IMR-90 (cell line): ENCODE results near the gene SIPA1L3. TPM values are rescaled to one million over a fixed set of nuclear protein-coding genes. Genes with fewer than 3 reads are reported as not detected.
A peak's percentile ranks its signal among the peaks of the same experiment; 100 is the strongest.

Source experiments
- ATAC-seq: fragments of 200-7000 bp; cut with Tn5 transposase; 2 replicates; pipeline ENCODE4 v1.9.1; 2020; ENCODE audit warnings: low read depth, mild to moderate bottlenecking, moderate library complexity
- BruUV-seq: library from RNA; stranded (reverse); fragments of 400-500 nt; replicated peaks from 2 replicates; lab custom pipeline; 2021; lab: Mats Ljungman, UMichigan
- CTCF ChIA-PET: fragments of 300-600 bp; formaldehyde crosslinking; extraction: SDS; loops from one replicate; lab custom pipeline; 2021; ENCODE audit warnings: antibody characterized with exemption; lab: Yijun Ruan, JAX
- POLR2A ChIA-PET: fragments of 300-600 bp; sonication (Branson Sonifier 250); formaldehyde crosslinking; loops from one replicate; lab custom pipeline; 2022; ENCODE audit warnings: antibody characterized with exemption; ENCODE audit not compliant: unreplicated experiment; lab: Charles Lee
- DNase-seq: peaks from one replicate; pipeline ENCODE4 v3.0.0; 2013
- H2AFZ ChIP-seq: replicated peaks from 2 replicates; pipeline ENCODE3; 2013; ENCODE audit warnings: low read length, mild to moderate bottlenecking; ENCODE audit not compliant: poor library complexity
- H2AK5ac ChIP-seq: 2 replicates; pipeline ENCODE4 v1.6.1; 2013; ENCODE audit warnings: low read depth, low read length, inconsistent platforms
- H2AK9ac ChIP-seq: replicated peaks from 2 replicates; pipeline ENCODE3; 2013; ENCODE audit warnings: mild to moderate bottlenecking, low read depth, low read length, moderate library complexity; ENCODE audit not compliant: poor library complexity
- H2BK120ac ChIP-seq: 2 replicates; pipeline ENCODE4 v1.6.1; 2013; ENCODE audit warnings: low read depth, low read length, inconsistent platforms
- H2BK15ac ChIP-seq: 3 replicates; pipeline ENCODE4 v1.6.1; 2013; ENCODE audit warnings: low read depth, low read length, inconsistent platforms
- H2BK20ac ChIP-seq: 2 replicates; pipeline ENCODE4 v1.6.1; 2013; ENCODE audit warnings: low read depth, mild to moderate bottlenecking, inconsistent platforms, low read length, moderate library complexity
- H2BK5ac ChIP-seq: 2 replicates; pipeline ENCODE4 v1.6.1; 2013; ENCODE audit warnings: mild to moderate bottlenecking, low read depth, low read length, inconsistent platforms; ENCODE audit not compliant: poor library complexity, severe bottlenecking
- H3K14ac ChIP-seq: replicated peaks from 2 replicates; pipeline ENCODE4 v1.6.1; 2013; ENCODE audit warnings: low read depth, low read length, inconsistent platforms
- H3K18ac ChIP-seq: 2 replicates; pipeline ENCODE4 v1.6.1; 2013; ENCODE audit warnings: low read depth, low read length, control low read depth
- H3K23ac ChIP-seq: 2 replicates; pipeline ENCODE4 v1.6.1; 2013; ENCODE audit warnings: low read depth, low read length, inconsistent platforms
- H3K27ac ChIP-seq: 2 replicates; pipeline ENCODE4 v1.5.1; 2013; ENCODE audit warnings: mild to moderate bottlenecking, control low read depth, low read length; ENCODE audit not compliant: insufficient read depth
- H3K27me3 ChIP-seq: 2 replicates; pipeline ENCODE4 v1.6.1; 2013; ENCODE audit warnings: low read length; ENCODE audit not compliant: control insufficient read depth, insufficient read depth
- H3K36me3 ChIP-seq: 2 replicates; pipeline ENCODE4 v1.6.1; 2013; ENCODE audit warnings: low read length, mixed read lengths; ENCODE audit not compliant: control insufficient read depth, insufficient read depth
- H3K4ac ChIP-seq: 2 replicates; pipeline ENCODE4 v1.6.1; 2013; ENCODE audit warnings: low read depth, low read length, inconsistent platforms
- H3K4me1 ChIP-seq: 2 replicates; pipeline ENCODE4 v1.6.1; 2013; ENCODE audit warnings: low read length, mixed read lengths; ENCODE audit not compliant: control insufficient read depth, insufficient read depth
- H3K4me2 ChIP-seq: 2 replicates; pipeline ENCODE4 v1.6.1; 2013; ENCODE audit warnings: low read depth, mild to moderate bottlenecking, control low read depth, low read length, moderate library complexity
- H3K4me3 ChIP-seq: 2 replicates; pipeline ENCODE4 v1.5.1; 2013; ENCODE audit warnings: low read depth, mild to moderate bottlenecking, control low read depth, low read length, moderate library complexity; ENCODE audit not compliant: insufficient read depth
- H3K56ac ChIP-seq: 2 replicates; pipeline ENCODE4 v1.6.1; 2013; ENCODE audit warnings: low read length, inconsistent platforms; ENCODE audit not compliant: insufficient read depth; ENCODE audit errors: extremely low read depth
- H3K79me1 ChIP-seq, 2 experiments: 2 replicates each; pipeline ENCODE4 v1.6.1; 2013; ENCODE audit warnings: low read length in 2 of 2, inconsistent platforms in 1 of 2, low read depth in 1 of 2
- H3K9ac ChIP-seq: 2 replicates; pipeline ENCODE4 v1.6.1; 2013; ENCODE audit warnings: low read depth, low read length, control low read depth
- H3K9me1 ChIP-seq: 2 replicates; pipeline ENCODE4 v1.6.1; 2013; ENCODE audit warnings: low read length, inconsistent platforms; ENCODE audit not compliant: insufficient read depth
- H3K9me3 ChIP-seq: 2 replicates; pipeline ENCODE4 v1.6.1; 2013; ENCODE audit warnings: low read length; ENCODE audit not compliant: control insufficient read depth, insufficient read depth
- H4K20me1 ChIP-seq: 2 replicates; pipeline ENCODE4 v1.6.1; 2013; ENCODE audit warnings: low read length, inconsistent platforms; ENCODE audit not compliant: insufficient read depth
- H4K5ac ChIP-seq: 2 replicates; pipeline ENCODE4 v1.6.1; 2013; ENCODE audit warnings: mild to moderate bottlenecking, low read depth, low read length, control low read depth
- H4K8ac ChIP-seq, 2 experiments: 2 replicates each; pipeline ENCODE4 v1.6.1; 2013; ENCODE audit warnings: low read depth in 2 of 2, low read length in 2 of 2, control low read depth in 1 of 2, inconsistent platforms in 1 of 2
- H4K91ac ChIP-seq: 2 replicates; pipeline ENCODE4 v1.6.1; 2013; ENCODE audit warnings: low read depth, low read length, inconsistent platforms; ENCODE audit not compliant: insufficient read depth
- CEBPB ChIP-seq: IDR thresholded peaks from 2 replicates; pipeline ENCODE4 v1.6.1; 2012; ENCODE audit warnings: low read depth, low read length, improper control_type of control experiment
- ELK1 ChIP-seq: fragments of 150-350 bp; IDR thresholded peaks from 2 replicates; pipeline ENCODE4 v1.6.1; 2016; ENCODE audit warnings: low read depth, mild to moderate bottlenecking, low read length, moderate library complexity, borderline replicate concordance
- FOS ChIP-seq: fragments of 150-350 bp; IDR thresholded peaks from 2 replicates; pipeline ENCODE4 v1.6.1; 2016; ENCODE audit warnings: low read depth, low read length
- MAZ ChIP-seq: IDR thresholded peaks from 2 replicates; pipeline ENCODE4 v1.6.1; 2012; ENCODE audit warnings: low read depth, mild to moderate bottlenecking, low read length, improper control_type of control experiment, moderate library complexity, borderline replicate concordance
- MXI1 ChIP-seq: IDR thresholded peaks from 2 replicates; pipeline ENCODE4 v1.6.1; 2012; ENCODE audit warnings: low read depth, mild to moderate bottlenecking, low read length, moderate library complexity, borderline replicate concordance
- POLR2A ChIP-seq: IDR thresholded peaks from 2 replicates; pipeline ENCODE4 v1.6.1; 2012; ENCODE audit warnings: mild to moderate bottlenecking, low read depth, low read length
- RAD21 ChIP-seq: IDR thresholded peaks from 2 replicates; pipeline ENCODE4 v1.6.1; 2012; ENCODE audit warnings: low read length, improper control_type of control experiment
- RCOR1 ChIP-seq: IDR thresholded peaks from 2 replicates; pipeline ENCODE4 v1.6.1; 2012; ENCODE audit warnings: mild to moderate bottlenecking, low read length, improper control_type of control experiment; ENCODE audit not compliant: insufficient replicate concordance
- RFX5 ChIP-seq: IDR thresholded peaks from 2 replicates; pipeline ENCODE4 v1.8.0; 2012; ENCODE audit warnings: low read depth, mild to moderate bottlenecking, low read length, moderate library complexity
- SMC3 ChIP-seq: fragments of 150-350 bp; IDR thresholded peaks from 2 replicates; pipeline ENCODE4 v1.6.1; 2016; ENCODE audit warnings: low read depth, mild to moderate bottlenecking, antibody characterized with exemption, low read length, moderate library complexity
- WGBS, 2 experiments: methylation state at CpG; one replicate each; pipeline versions ENCODE4 v1.1.5 to v1.1.7; 2013; ENCODE audit warnings: missing lambda C conversion rate in 2 of 2; ENCODE audit not compliant: insufficient read length in 1 of 2; ENCODE audit errors: extremely low coverage in 2 of 2; 5-methylcytosine and 5-hydroxymethylcytosine counted together
- dilution Hi-C: fragments of 300-500 bp; cut with HindIII; formaldehyde crosslinking; loops from one replicate; pipeline ENCODE4 v1.14.3; 2018; ENCODE audit warnings: low sequenced_read_pairs; ENCODE audit not compliant: unreplicated experiment
- in situ Hi-C: fragments of 300-500 bp; cut with MboI; formaldehyde crosslinking; loops from 3 replicates; pipeline ENCODE4 v1.14.3; 2019; ENCODE audit warnings: low sequenced_read_pairs, inconsistent platforms, mixed read lengths
- intact Hi-C: fragments of 100-400 bp; cut with micrococcal nuclease; formaldehyde crosslinking; loops from 2 replicates; pipeline ENCODE4 v1.10.0; 2022
- polyA plus RNA-seq, 3 experiments: library from polyadenylated mRNA; depleted of rRNA; stranded (reverse); fragments of >200 nt; gene quantifications; 2 replicates each; pipeline ENCODE4 v1.2.3, GENCODE V29; 2012; ENCODE audit warnings: low replicate concordance in 1 of 3
- total RNA-seq: library from RNA; depleted of rRNA; stranded (reverse); fragments of >200 nt; gene quantifications from 2 replicates; pipeline ENCODE4 v1.2.3, GENCODE V29; 2012
- TF ChIP-seq, protein P1 (sequence below): fragments of 150-350 bp; IDR thresholded peaks from 2 replicates; pipeline ENCODE4 v1.6.1; 2017; ENCODE audit warnings: mild to moderate bottlenecking, antibody characterized with exemption, low read length, low read depth

SIPA1L3 gene
- total and polyA plus RNA-seq, 2 of the 4 experiments (the other 2 are of a cell fraction): 4.1 to 9.4 TPM

GRCh38 chr19:38227287-38228004, 320.4 kb downstream of the SIPA1L3 start (continued):
- no peak for TF ChIP-seq ELK1

GRCh38 chr19:38228005-38228377, 321.0 kb downstream of the SIPA1L3 start:
- in situ Hi-C loops (loop anchor here (25.0 kb wide), 1 partner anchor 409 kb away; the partner anchor contains the start of gene ACTN4), intact Hi-C loops (no loop called here), dilution Hi-C loops (no loop called here)
- Histone ChIP-seq H3K9ac (no peak overlapping the region), H3K27me3 (peaks cover 3% of the 10 kb centered on the region; the same call in 1 of the 2 replicates), H3K9me3 (no peaks in the 10 kb centered on the region), H3K56ac (no peak overlapping the region), H4K8ac (no peak overlapping the region), H2BK15ac (no peak overlapping the region), H4K5ac (no peak overlapping the region), H3K4me2 (no peak overlapping the region), H3K27ac (no peak overlapping the region), H3K14ac (no peak overlapping the region), H3K18ac (no peak overlapping the region), H2AK9ac (no peak overlapping the region), H3K4me3 (no peak overlapping the region), H3K4ac (no peak overlapping the region), H4K91ac (no peak overlapping the region), H2AK5ac (no peak overlapping the region), H3K4me1 (peaks cover 3% of the 10 kb centered on the region; the same call in 1 of the 2 replicates), H4K20me1 (no peaks in the 10 kb centered on the region; the same call in 1 of the 2 replicates), H2BK120ac (no peak overlapping the region), H3K23ac (no peak overlapping the region), H2BK20ac (no peak overlapping the region), H3K9me1 (peaks cover 14% of the 10 kb centered on the region), H3K36me3 (no peaks in the 10 kb centered on the region), H2AFZ (peak overlapping the region; percentile 14), H2BK5ac (no peak overlapping the region), H3K79me1 (peaks cover 6 to 21% of the 10 kb centered on the region in 2 experiments)
- no peak for ATAC-seq
- TF ChIP-seq MXI1: no peak
- no peak for TF ChIP-seq ELK1
- TF ChIP-seq SMC3: no peak
- no peak for TF ChIP-seq RAD21
- TF ChIP-seq FOS: no peak
- TF ChIP-seq CEBPB: no peak
- TF ChIP-seq RFX5: no peak
- no peak for TF ChIP-seq POLR2A
- TF ChIP-seq RCOR1: no peak
- TF ChIP-seq, protein P1, sequence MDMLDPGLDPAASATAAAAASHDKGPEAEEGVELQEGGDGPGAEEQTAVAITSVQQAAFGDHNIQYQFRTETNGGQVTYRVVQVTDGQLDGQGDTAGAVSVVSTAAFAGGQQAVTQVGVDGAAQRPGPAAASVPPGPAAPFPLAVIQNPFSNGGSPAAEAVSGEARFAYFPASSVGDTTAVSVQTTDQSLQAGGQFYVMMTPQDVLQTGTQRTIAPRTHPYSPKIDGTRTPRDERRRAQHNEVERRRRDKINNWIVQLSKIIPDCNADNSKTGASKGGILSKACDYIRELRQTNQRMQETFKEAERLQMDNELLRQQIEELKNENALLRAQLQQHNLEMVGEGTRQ: no peak
- TF ChIP-seq MAZ: no peak
- no peak for DNase-seq
- no TSS peak for BruUV-seq
- no CpG with 5 or more reads among the region's 16 CpGs for WGBS, 2 experiments
- ChIA-PET CTCF (no interaction called here), POLR2A (no interaction called here)
